K562 (cell line): ENCODE data around the gene TMEM217. TPM values are rescaled to one million over a fixed set of nuclear protein-coding genes. Genes with fewer than 3 reads are reported as not detected.
A peak's percentile ranks its signal among the peaks of the same experiment; 100 is the strongest.

Experiments
- ARID2 ChIP-seq: fragments of 450-650 bp; IDR thresholded peaks from 2 replicates; pipeline ENCODE4 v1.6.1; 2017; ENCODE audit warnings: antibody characterized with exemption, mild to moderate bottlenecking
- CREB1 ChIP-seq, 2 experiments: sonication (generic) in 1 of 2; formaldehyde crosslinking in 1 of 2; IDR thresholded peaks; 2 replicates each; pipeline versions ENCODE4 v1.6.1 to v1.8.0; 2012 to 2022; ENCODE audit warnings: inconsistent platforms in 1 of 2, mild to moderate bottlenecking in 1 of 2, missing genetic modification reagents in 1 of 2, moderate library complexity in 1 of 2
- HDAC6 ChIP-seq: IDR thresholded peaks from 2 replicates; pipeline ENCODE4 v1.6.1; 2012; ENCODE audit warnings: low read depth, mild to moderate bottlenecking, control low read depth, inconsistent platforms, low read length, moderate library complexity
- PURB ChIP-seq: sonication (generic); formaldehyde crosslinking; IDR thresholded peaks from 2 replicates; pipeline ENCODE4 v1.9.0; 2021; ENCODE audit warnings: low read depth, mild to moderate bottlenecking, missing genetic modification reagents
- SPI1 ChIP-seq: IDR thresholded peaks from 2 replicates; pipeline ENCODE4 v1.6.1; 2011; ENCODE audit warnings: low read depth, low read length, control low read depth, borderline replicate concordance
- ZBTB40 ChIP-seq, 2 experiments: fragments of 450-650 bp in 1 of 2; sonication (generic) in 1 of 2; formaldehyde crosslinking in 1 of 2; IDR thresholded peaks; 2 replicates each; pipeline versions ENCODE4 v1.7.1 to v1.9.0; 2016 to 2022; ENCODE audit warnings: inconsistent platforms in 1 of 2, mild to moderate bottlenecking in 1 of 2, missing genetic modification reagents in 1 of 2
- ZFP91 ChIP-seq: sonication (generic); formaldehyde crosslinking; IDR thresholded peaks from 2 replicates; pipeline ENCODE4 v1.8.0; 2022; ENCODE audit warnings: mild to moderate bottlenecking, missing genetic modification reagents
- ZNF444 ChIP-seq: fragments of 250-450 bp; sonication (Bioruptor Pico); IDR thresholded peaks from 2 replicates; pipeline ENCODE4 v1.4.0; 2020; ENCODE audit warnings: mild to moderate bottlenecking, moderate library complexity
- ZNF507 ChIP-seq: conservative IDR thresholded peaks from 2 replicates; pipeline ENCODE4 v1.6.1; 2017; ENCODE audit warnings: missing genetic modification characterization, missing compliant biosample characterization
- polyA plus RNA-seq, 8 experiments: library from polyadenylated mRNA; depleted of rRNA in 4 of 8; stranded (reverse) in 5 of 8; unstranded in 3 of 8; fragments of >200 nt; fragmentation: Nextera tagmentation in 2 of 8; fragmentation: Illumina TruSeq in 1 of 8; extraction: Ambion mirVana in 2 of 8; extraction: Trizol in 1 of 8; gene quantifications; 2 replicates each; pipeline versions ENCODE4 v1.2.1 to v1.2.3, GENCODE V29; 2011 to 2014; ENCODE audit warnings: inconsistent platforms in 1 of 8, missing spikeins in 1 of 8
- total RNA-seq, 7 experiments: library from RNA; depleted of rRNA in 6 of 7; stranded (reverse); fragments of >200 nt in 6 of 7; fragmentation: Illumina TruSeq in 2 of 7; extraction: Trizol in 2 of 7; gene quantifications; 2 replicates each; pipeline versions ENCODE4 v1.2.1 to v1.2.3, GENCODE V29; 2011 to 2021; ENCODE audit warnings: low replicate concordance in 1 of 7
- TF ChIP-seq, protein P1 (sequence below): fragments of 250-450 bp; sonication (Bioruptor Pico); IDR thresholded peaks from 2 replicates; pipeline ENCODE4 v1.5.0; 2021; ENCODE audit warnings: mild to moderate bottlenecking, moderate library complexity

TMEM217 gene
- total and polyA plus RNA-seq, 9 of the 15 experiments (the other 6 are each of a cell fraction or from before 2014, with no cell fraction given) = 1.3 to 8.0 (median 1.9) TPM

GRCh38 chr6:37170273-37171200 lies 87.4 kb downstream of the TMEM217 start (continued):
- TF ChIP-seq, protein P1, sequence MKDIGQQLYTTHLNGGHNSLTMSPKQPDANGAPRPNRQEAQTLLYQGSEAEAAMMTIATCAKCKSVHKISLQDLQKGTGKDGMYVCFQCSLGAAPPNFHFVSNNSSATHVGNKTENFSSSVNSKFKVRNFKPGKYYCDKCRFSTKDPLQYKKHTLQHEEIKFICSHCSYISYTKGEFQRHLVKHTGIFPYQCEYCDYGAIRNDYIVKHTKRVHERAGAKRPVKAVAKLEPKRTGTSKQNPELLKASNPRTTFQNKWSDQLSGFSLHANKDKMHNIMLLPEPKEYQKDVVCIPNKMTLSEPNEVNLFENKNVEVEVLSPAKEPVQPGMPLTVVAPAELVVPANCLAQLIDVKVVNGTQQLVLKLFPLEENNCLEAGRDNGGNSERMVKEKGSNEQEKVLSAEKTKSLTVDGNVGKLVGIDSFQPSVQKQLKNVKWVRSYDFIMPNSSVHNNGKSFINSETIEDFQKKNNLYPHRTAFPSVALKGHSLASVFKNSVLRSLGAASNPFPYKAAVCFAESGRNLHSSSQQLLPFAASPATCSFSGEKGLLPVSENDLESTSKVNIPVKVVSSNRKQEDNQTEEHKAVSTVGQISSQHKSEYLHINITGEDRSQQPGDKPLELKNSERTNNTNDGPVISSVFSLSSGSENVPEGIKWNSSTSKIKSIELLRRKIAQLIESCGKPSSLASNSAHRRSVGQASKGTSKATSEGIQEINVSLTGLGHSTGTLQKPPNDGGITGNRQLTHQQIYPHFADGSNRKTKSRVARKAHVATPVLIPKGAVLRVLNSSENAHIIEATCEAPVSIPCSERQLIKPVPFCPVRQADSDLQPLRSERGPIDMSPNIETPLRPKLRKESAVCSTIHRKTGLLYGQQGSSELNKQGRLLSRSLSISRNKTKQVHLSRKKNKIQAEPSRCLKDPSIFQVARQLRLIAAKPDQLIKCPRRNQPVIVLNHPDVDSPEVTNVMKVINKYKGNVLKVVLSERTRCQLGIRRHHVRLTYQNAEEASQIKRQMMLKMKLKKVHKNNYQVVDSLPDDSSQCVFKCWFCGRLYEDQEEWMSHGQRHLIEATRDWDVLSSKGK = no peak
- TF ChIP-seq HDAC6 (no peak), PURB (CRISPR knock-in tag) (no peak), ZBTB40 (IDR thresholded peaks at IDR 0.05) (no peak), ZBTB40 (CRISPR knock-in tag; IDR thresholded peaks at IDR 0.05) (no peak), ARID2 (0 out of 2 replicates have a peak, but pooled peaks have one; percentile 21), ZNF444 (no peak), CREB1 (IDR thresholded peaks at IDR 0.05) (no peak), CREB1 (CRISPR knock-in tag; IDR thresholded peaks at IDR 0.05) (0 out of 2 replicates have a peak, but pooled peaks have one; percentile 10), SPI1 (no peak), ZFP91 (CRISPR knock-in tag) (no peak), ZNF507 (tag) (no peak)
